Measurements from ENCODE around the gene FMN1. TPM values are rescaled to one million over a fixed set of nuclear protein-coding genes. Genes with fewer than 3 reads are reported as not detected.

FMN1 gene
- total RNA-seq, 2 experiments from 2014 or later = 0.04 to 0.13 TPM

- CTCF ChIA-PET = no interaction called here
- POLR2A ChIA-PET = no interaction called here
Observed at GRCh38 chr15:33131552-33132232, 62.8 kb downstream of the FMN1 start.

GRCh38 chr15:33126559-33127290 is 67.8 kb downstream of the FMN1 start:
- ChIA-PET POLR2A (no interaction called here), CTCF (no interaction called here)

- CTCF ChIA-PET = no interaction called here
- POLR2A ChIA-PET = no interaction called here
Observed at GRCh38 chr15:33125894-33126537, 68.5 kb downstream of the FMN1 start.

- ChIA-PET POLR2A (no interaction called here), CTCF (no interaction called here)
Observed at GRCh38 chr15:33124811-33125210, 69.7 kb downstream of the FMN1 start.

GRCh38 chr15:33124279-33124678 is 70.2 kb downstream of the FMN1 start:
- POLR2A ChIA-PET = no interaction called here
- CTCF ChIA-PET = no interaction called here

- ChIA-PET CTCF (no interaction called here), POLR2A (no interaction called here)
Observed at GRCh38 chr15:33119865-33120264, 74.6 kb downstream of the FMN1 start.

- CTCF ChIA-PET = no interaction called here
Observed at GRCh38 chr15:33119273-33119672, 75.2 kb downstream of the FMN1 start.

GRCh38 chr15:33116198-33116597 is 78.3 kb downstream of the FMN1 start:
- POLR2A ChIA-PET = no interaction called here
- CTCF ChIA-PET = no interaction called here

More at GRCh38 chr15:33119273-33119672, 75.2 kb downstream of the FMN1 start:
- POLR2A ChIA-PET = no interaction called here

- POLR2A ChIA-PET = no interaction called here
- CTCF ChIA-PET = no interaction called here
Observed at GRCh38 chr15:33115191-33115861, 79.2 kb downstream of the FMN1 start.

GRCh38 chr15:33114374-33114717 is 80.2 kb downstream of the FMN1 start:
- POLR2A ChIA-PET = no interaction called here
- CTCF ChIA-PET = no interaction called here

GRCh38 chr15:33113666-33114373 is 80.7 kb downstream of the FMN1 start:
- ChIA-PET CTCF (no interaction called here), POLR2A (no interaction called here)

- ChIA-PET CTCF (no interaction called here), POLR2A (no interaction called here)
Observed at GRCh38 chr15:33112541-33113105, 81.9 kb downstream of the FMN1 start.

GRCh38 chr15:33111041-33111451 is 83.5 kb downstream of the FMN1 start:
- POLR2A ChIA-PET = no interaction called here
- CTCF ChIA-PET = no interaction called here

- POLR2A ChIA-PET = no interaction called here
- CTCF ChIA-PET = no interaction called here
Observed at GRCh38 chr15:33109345-33109744, 85.2 kb downstream of the FMN1 start.

GRCh38 chr15:33108518-33108917 is 86.0 kb downstream of the FMN1 start:
- CTCF ChIA-PET = no interaction called here
- POLR2A ChIA-PET = no interaction called here

GRCh38 chr15:33107950-33108349 is 86.6 kb downstream of the FMN1 start:
- ChIA-PET CTCF (no interaction called here), POLR2A (no interaction called here)

- CTCF ChIA-PET = no interaction called here
- POLR2A ChIA-PET = no interaction called here
Observed at GRCh38 chr15:33104212-33104611, 90.3 kb downstream of the FMN1 start.

- POLR2A ChIA-PET = no interaction called here
- CTCF ChIA-PET = no interaction called here
Observed at GRCh38 chr15:33101036-33101435, 93.5 kb downstream of the FMN1 start.

- POLR2A ChIA-PET = no interaction called here
- CTCF ChIA-PET = no interaction called here
Observed at GRCh38 chr15:33100314-33100713, 94.2 kb downstream of the FMN1 start.

GRCh38 chr15:33099739-33100138 is 94.8 kb downstream of the FMN1 start:
- POLR2A ChIA-PET = no interaction called here
- CTCF ChIA-PET = no interaction called here

Data from activated CD8-positive, alpha-beta memory T cell treated with anti-CD3 and anti-CD28 coated beads for 36 hours (primary cell).